HepG2 (cell line): ENCODE data around the gene GOSR1.

ENCODE experiments used
- SALL2 ChIP-seq: sonication (generic); formaldehyde crosslinking; IDR thresholded peaks from 2 replicates; pipeline ENCODE4 v1.8.1; 2023; ENCODE audit warnings: mild to moderate bottlenecking, missing genetic modification reagents, inconsistent platforms
- ZFP36L2 ChIP-seq: sonication (generic); formaldehyde crosslinking; IDR thresholded peaks from 2 replicates; pipeline ENCODE4 v1.4.0; 2020; ENCODE audit warnings: missing genetic modification reagents

DNA sequence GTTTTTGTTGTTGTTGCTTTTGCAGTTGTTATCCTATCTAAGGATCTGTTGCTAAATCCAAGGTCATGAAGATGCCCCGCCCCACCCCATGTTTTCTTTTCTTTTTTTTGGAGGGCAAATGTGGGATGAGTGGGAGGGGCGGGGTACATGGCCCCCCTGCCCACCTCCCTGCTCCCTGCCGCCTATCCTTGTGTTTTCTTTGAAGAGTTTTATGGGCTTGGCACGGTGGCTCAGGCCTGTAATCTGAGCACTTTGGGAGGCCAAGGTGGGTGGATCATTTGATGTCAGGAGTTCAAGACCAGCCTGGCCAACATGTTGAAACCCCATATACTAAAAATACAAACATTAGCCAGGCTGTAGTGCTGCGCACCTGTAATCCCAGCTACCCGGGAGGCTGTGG, 18.8 kb upstream of the GOSR1 start:
- TF ChIP-seq SALL2 (CRISPR knock-in tag) (no peak), ZFP36L2 (no peak)
